C4-2B (cell line): ENCODE measurements around the gene ZNF587.
A peak's percentile ranks its signal among the peaks of the same experiment; 100 is the strongest.
"Not testable (repeated sequence)": the region's sequence is repeated elsewhere in the genome, so short reads cannot be mapped to it uniquely, and the experiment has no call there.

Source experiments
- H3K27ac ChIP-seq: fragments of 450-650 bp; 2 replicates; pipeline ENCODE4 v1.5.1; 2017
- CTCF ChIP-seq: fragments of 450-650 bp; conservative IDR thresholded peaks from 2 replicates; pipeline ENCODE4 v1.5.1; 2017; ENCODE audit warnings: mild to moderate bottlenecking
- ZFX ChIP-seq: fragments of 450-650 bp; IDR thresholded peaks from 2 replicates; pipeline ENCODE4 v1.6.1; 2017

ZNF587 gene

GRCh38 chr19:57841122-57841763 is 8.4 kb upstream of the ZNF587 start:
- no peak overlapping the region for H3K27ac ChIP-seq
- TF ChIP-seq CTCF, result no peak
- TF ChIP-seq ZFX, result no peak

- not testable (repeated sequence) for H3K27ac ChIP-seq
Observed at GRCh38 chr19:57847164-57847563, 2.5 kb upstream of the ZNF587 start.

- peak overlapping the region; percentile 72; the same call in 1 of the 2 replicates for H3K27ac ChIP-seq
Observed at GRCh38 chr19:57849162-57849665, 445 bp upstream of the ZNF587 start.

- peak overlapping the region; percentile 72 for H3K27ac ChIP-seq
- TF ChIP-seq ZFX, result no peak
- TF ChIP-seq CTCF, result no peak
Observed at GRCh38 chr19:57850553-57851017, 926 bp downstream of the ZNF587 start.

GRCh38 chr19:57851812-57852603 is 2.3 kb downstream of the ZNF587 start:
- not testable (repeated sequence) for H3K27ac ChIP-seq

GRCh38 chr19:57854117-57854516 is 4.5 kb downstream of the ZNF587 start:
- H3K27ac ChIP-seq, result not testable (repeated sequence)

GRCh38 chr19:57862351-57862750 is 12.7 kb downstream of the ZNF587 start:
- H3K27ac ChIP-seq, result not testable (repeated sequence)

- TF ChIP-seq CTCF (no peak), ZFX (no peak)
- no peak overlapping the region for H3K27ac ChIP-seq
Observed at GRCh38 chr19:57867868-57868492, 18.3 kb downstream of the ZNF587 start.

GRCh38 chr19:57869655-57870054 is 20.0 kb downstream of the ZNF587 start:
- not testable (repeated sequence) for H3K27ac ChIP-seq

- no peak for TF ChIP-seq CTCF
- TF ChIP-seq ZFX, result no peak
- H3K27ac ChIP-seq, result no peak overlapping the region
Observed at GRCh38 chr19:57870225-57870624, 20.6 kb downstream of the ZNF587 start.
